Right atrium auricular region (tissue), 2 donors: ENCODE measurements around the gene ILDR2. TPM values are rescaled to one million over a fixed set of nuclear protein-coding genes. Genes with fewer than 3 reads are reported as not detected.

ENCODE experiments used
- DNase-seq: peaks from one replicate; pipeline ENCODE4 v3.0.0-alpha.2; 2019; ENCODE audit warnings: low spot score
- H3K27ac ChIP-seq, 2 donors: fragments of 200-600 bp; sonication (generic); 1 replicate in 1 of 2; 2 replicates in 1 of 2; pipeline ENCODE4 v1.5.1; 2016 to 2019
- H3K27me3 ChIP-seq, 2 donors: fragments of 200-600 bp; sonication (generic); one replicate each; pipeline versions ENCODE4 v1.5.1 to v1.6.0; 2017 to 2019
- H3K36me3 ChIP-seq: fragments of 200-600 bp; sonication (generic); one replicate; pipeline ENCODE4 v1.5.1; 2016
- H3K4me1 ChIP-seq, 2 donors: fragments of 200-600 bp; sonication (generic); one replicate each; pipeline versions ENCODE4 v1.5.1 to v1.6.0; 2017 to 2019
- H3K4me3 ChIP-seq, 2 donors: fragments of 200-600 bp; sonication (generic); 1 replicate in 1 of 2; 2 replicates in 1 of 2; pipeline ENCODE4 v1.5.1; 2017 to 2019; ENCODE audit warnings: mild to moderate bottlenecking in 1 of 2, moderate library complexity in 1 of 2
- H3K9me3 ChIP-seq, 2 donors: fragments of 200-600 bp; sonication (generic); one replicate each; pipeline ENCODE4 v1.5.1; 2019
- CTCF ChIP-seq, 2 donors: fragments of 200-600 bp; sonication (generic); IDR thresholded peaks; one replicate each; pipeline ENCODE4 v1.5.1; 2019; ENCODE audit warnings: antibody characterized with exemption in 2 of 2
- total RNA-seq, 2 donors: library from RNA; depleted of rRNA; stranded (reverse); fragments of >200 nt; gene quantifications; one replicate each; pipeline ENCODE4 v1.1.0, GENCODE V29; 2016

The ILDR2 gene
- total RNA-seq, 2 donors from 2014 or later, result 7.3 to 23.2 TPM

GRCh38 chr1:167011560-167012191, 36.3 kb upstream of the ILDR2 start:
- Histone ChIP-seq H3K36me3 (no peaks in the 10 kb centered on the region), H3K9me3 (no peaks in the 10 kb centered on the region), H3K27me3 (no peaks in the 10 kb centered on the region), H3K4me1 (no peaks in the 10 kb centered on the region), H3K4me3 (no peak overlapping the region), H3K27ac (no peak overlapping the region)
- no peak for DNase-seq
- TF ChIP-seq CTCF (IDR thresholded peaks at IDR 0.05), result no peak

- Histone ChIP-seq H3K9me3 (no peaks in the 10 kb centered on the region), H3K4me3 (no peak overlapping the region), H3K4me1 (no peaks in the 10 kb centered on the region), H3K36me3 (no peaks in the 10 kb centered on the region), H3K27ac (no peak overlapping the region), H3K27me3 (no peaks in the 10 kb centered on the region)
- TF ChIP-seq CTCF (IDR thresholded peaks at IDR 0.05), result no peak
- no peak for DNase-seq
Observed at GRCh38 chr1:167003711-167004110, 28.4 kb upstream of the ILDR2 start.

GRCh38 chr1:167002354-167002753, 27.0 kb upstream of the ILDR2 start:
- H3K4me3 ChIP-seq, result no peak overlapping the region
- TF ChIP-seq CTCF (IDR thresholded peaks at IDR 0.05), result no peak
- H3K4me1 ChIP-seq, result no peaks in the 10 kb centered on the region
- no peaks in the 10 kb centered on the region for H3K9me3 ChIP-seq
- no peak for DNase-seq
- no peak overlapping the region for H3K27ac ChIP-seq
- no peaks in the 10 kb centered on the region for H3K36me3 ChIP-seq
- no peaks in the 10 kb centered on the region for H3K27me3 ChIP-seq

GRCh38 chr1:167000546-167000945, 25.2 kb upstream of the ILDR2 start:
- H3K36me3 ChIP-seq, result no peaks in the 10 kb centered on the region
- no peaks in the 10 kb centered on the region for H3K9me3 ChIP-seq
- no peaks in the 10 kb centered on the region for H3K27me3 ChIP-seq
- H3K4me3 ChIP-seq, result no peak overlapping the region
- no peak for TF ChIP-seq CTCF (IDR thresholded peaks at IDR 0.05)
- H3K27ac ChIP-seq, result no peak overlapping the region
- no peak for DNase-seq
- H3K4me1 ChIP-seq, result no peaks in the 10 kb centered on the region

GRCh38 chr1:166999500-167000055, 24.2 kb upstream of the ILDR2 start:
- no peak for TF ChIP-seq CTCF (IDR thresholded peaks at IDR 0.05)
- DNase-seq, result no peak
- Histone ChIP-seq H3K4me1 (no peaks in the 10 kb centered on the region), H3K36me3 (no peaks in the 10 kb centered on the region), H3K9me3 (no peaks in the 10 kb centered on the region), H3K27ac (no peak overlapping the region), H3K27me3 (no peaks in the 10 kb centered on the region), H3K4me3 (no peak overlapping the region)

GRCh38 chr1:166999075-166999474, 23.7 kb upstream of the ILDR2 start:
- TF ChIP-seq CTCF (IDR thresholded peaks at IDR 0.05), result no peak
- Histone ChIP-seq H3K27ac (no peak overlapping the region), H3K4me3 (no peak overlapping the region), H3K36me3 (no peaks in the 10 kb centered on the region), H3K9me3 (no peaks in the 10 kb centered on the region), H3K27me3 (no peaks in the 10 kb centered on the region), H3K4me1 (no peaks in the 10 kb centered on the region)
- DNase-seq, result no peak
